ENCODE data around the gene TC2N.

DNA sequence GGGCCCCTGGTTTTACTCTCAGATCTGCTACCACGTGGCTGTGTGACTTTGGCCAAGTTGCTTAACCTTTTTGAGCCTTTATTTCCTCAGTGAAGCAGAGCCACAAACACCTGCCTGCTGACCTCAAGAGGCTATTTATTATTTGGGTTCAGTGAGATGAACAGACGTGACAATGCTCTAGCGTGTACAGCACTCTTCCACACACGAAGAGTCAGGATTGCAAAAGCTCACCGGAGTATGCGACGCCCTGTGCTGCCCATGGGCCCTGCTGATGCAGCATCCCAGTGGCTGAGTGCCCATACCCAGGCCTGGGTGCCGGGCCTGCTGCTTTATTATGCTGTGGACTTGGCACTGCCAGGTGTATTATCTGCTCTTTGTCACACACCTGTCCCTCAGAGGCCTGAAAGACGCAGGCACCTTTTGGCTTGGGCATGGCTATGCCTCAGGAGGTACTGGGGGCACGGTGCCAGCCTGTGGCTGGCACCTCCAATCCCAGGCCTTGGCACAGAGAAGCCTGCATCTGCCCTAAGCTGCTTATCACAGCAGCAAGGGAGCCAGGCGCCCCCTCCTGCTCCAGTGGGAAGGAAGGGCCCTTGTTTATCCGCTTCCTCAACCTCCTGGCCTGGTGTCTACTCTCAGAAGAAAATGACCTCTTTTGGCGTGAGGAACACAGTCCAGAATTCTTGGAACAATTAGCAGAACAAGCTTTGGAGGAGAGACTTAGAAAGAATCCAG, 22.3 kb upstream of the TC2N start:
- TF ChIP-seq EZH2phosphoT487 (IDR thresholded peaks at IDR 0.05; ENCODE audit: borderline replicate concordance) (no peak), CTCF (IDR thresholded peaks at IDR 0.05 in 2 of 3, conservative IDR thresholded peaks at IDR 0.05 in 1 of 3; ENCODE audit: borderline replicate concordance in 1 of 3, insufficient read depth in 1 of 3, low read depth in 2 of 3, low read length in 2 of 3) (no peak), RAD21 (IDR thresholded peaks at IDR 0.05; ENCODE audit: low read depth) (no peak), POLR2A (IDR thresholded peaks at IDR 0.05; ENCODE audit: borderline replicate concordance, extremely low read depth, insufficient read depth, insufficient read length) (no peak)
- TF ChIP-seq, protein P1, sequence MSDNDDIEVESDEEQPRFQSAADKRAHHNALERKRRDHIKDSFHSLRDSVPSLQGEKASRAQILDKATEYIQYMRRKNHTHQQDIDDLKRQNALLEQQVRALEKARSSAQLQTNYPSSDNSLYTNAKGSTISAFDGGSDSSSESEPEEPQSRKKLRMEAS (IDR thresholded peaks at IDR 0.05) = no peak
- TF ChIP-seq, protein P2, sequence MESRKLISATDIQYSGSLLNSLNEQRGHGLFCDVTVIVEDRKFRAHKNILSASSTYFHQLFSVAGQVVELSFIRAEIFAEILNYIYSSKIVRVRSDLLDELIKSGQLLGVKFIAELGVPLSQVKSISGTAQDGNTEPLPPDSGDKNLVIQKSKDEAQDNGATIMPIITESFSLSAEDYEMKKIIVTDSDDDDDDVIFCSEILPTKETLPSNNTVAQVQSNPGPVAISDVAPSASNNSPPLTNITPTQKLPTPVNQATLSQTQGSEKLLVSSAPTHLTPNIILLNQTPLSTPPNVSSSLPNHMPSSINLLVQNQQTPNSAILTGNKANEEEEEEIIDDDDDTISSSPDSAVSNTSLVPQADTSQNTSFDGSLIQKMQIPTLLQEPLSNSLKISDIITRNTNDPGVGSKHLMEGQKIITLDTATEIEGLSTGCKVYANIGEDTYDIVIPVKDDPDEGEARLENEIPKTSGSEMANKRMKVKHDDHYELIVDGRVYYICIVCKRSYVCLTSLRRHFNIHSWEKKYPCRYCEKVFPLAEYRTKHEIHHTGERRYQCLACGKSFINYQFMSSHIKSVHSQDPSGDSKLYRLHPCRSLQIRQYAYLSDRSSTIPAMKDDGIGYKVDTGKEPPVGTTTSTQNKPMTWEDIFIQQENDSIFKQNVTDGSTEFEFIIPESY (IDR thresholded peaks at IDR 0.05; ENCODE audit: extremely low read depth, insufficient replicate concordance, low read length) = no peak
